HG02973 (cell line): Measurements from ENCODE around the gene RPTOR.
A peak's percentile ranks its signal among the peaks of the same experiment; 100 is the strongest.

Source experiments
- ATAC-seq: cut with Tn5 transposase; IDR thresholded peaks from one replicate; pipeline ENCODE4 v1.9.1; 2021; ENCODE audit warnings: moderate library complexity; ENCODE audit not compliant: unreplicated experiment

RPTOR gene

DNA sequence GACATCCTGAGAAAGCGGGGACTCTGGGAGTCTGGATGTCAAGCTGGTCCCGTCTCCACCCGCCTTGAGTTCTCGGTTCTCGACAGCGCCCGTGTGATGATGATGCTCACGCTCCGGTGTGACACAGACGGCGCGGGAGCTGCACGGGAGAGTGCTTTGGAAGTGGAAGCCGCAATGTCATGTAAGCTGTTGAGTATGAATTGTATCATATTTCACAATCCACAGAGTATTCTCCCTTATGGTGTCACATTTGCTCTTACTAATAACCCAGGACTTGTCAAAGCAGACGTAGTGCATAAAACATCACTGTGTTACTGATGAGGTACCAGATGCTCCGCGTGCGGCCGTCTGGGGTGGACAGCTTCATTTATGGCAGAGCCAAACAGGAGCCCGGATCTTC is 229.5 kb downstream of the RPTOR start:
- ATAC-seq = no peak

DNA sequence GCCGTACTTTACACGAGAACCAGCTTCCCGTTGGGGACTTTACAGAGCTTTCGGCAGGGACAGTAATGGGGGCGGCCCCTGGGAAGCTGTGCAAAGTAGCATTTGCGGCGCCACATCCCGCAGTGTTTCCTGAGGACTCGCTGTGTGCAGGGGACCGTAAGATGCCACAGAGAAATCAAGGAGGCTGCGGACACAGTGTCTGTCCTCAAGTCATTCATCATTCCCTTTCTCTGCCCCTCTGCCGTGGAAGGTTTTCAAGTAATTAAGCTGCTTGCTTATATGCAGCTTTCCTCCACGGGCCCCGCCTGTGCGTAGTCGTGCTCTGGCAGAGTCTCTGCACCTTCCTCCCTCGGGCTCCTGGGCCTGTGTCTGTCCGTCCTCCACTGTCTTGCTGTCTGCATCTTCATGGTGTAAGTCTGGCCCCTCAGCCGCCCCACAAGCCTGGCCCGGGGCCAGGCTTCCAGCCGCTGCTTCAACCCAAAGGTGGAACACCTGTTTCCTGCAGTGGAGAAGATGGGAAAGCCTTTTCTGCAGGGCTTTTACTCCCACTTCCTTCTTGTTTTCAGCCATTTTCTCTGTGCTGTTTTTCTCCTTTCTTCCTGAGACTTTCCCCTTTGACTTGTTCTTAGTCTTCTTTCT is 230.1 kb downstream of the RPTOR start:
- no peak for ATAC-seq

DNA sequence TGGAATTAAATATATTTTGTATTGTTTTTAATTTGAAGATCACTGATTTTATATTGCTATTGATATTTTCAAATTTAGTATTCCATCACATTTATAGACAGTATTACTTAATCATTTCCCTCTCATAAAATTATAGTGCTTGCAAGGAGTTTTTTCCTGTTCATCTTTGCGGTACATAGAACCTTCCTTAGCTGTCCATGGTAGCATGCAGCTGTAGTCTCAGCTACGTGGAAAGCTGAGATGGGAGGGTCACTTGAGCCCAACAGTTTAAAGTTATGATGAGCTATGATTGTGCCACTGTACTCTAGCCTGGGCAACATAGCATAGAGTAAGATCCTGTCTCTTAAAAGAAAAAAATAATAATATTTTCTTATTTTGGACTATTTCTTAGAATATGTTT is 231.2 kb downstream of the RPTOR start:
- no peak for ATAC-seq

DNA sequence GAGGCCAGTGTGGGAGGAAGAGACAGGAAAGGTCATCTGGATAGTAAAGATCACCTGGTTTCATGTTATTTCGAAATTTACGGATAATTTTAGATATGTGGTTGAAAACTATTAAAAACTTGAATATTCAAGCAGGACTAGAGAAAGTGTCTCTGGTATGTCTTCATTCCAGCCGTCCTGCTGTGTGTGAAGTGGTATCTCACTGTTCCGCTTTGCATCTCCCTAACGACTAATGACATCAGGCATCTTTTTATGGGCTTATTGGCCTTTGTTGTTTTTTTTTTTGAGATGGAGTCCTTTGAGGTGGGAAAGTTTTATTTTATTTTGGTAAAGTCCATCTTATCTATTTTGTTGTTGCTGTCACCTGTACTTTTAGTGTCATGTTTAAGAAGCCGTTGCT is 232.6 kb downstream of the RPTOR start:
- no peak for ATAC-seq

DNA sequence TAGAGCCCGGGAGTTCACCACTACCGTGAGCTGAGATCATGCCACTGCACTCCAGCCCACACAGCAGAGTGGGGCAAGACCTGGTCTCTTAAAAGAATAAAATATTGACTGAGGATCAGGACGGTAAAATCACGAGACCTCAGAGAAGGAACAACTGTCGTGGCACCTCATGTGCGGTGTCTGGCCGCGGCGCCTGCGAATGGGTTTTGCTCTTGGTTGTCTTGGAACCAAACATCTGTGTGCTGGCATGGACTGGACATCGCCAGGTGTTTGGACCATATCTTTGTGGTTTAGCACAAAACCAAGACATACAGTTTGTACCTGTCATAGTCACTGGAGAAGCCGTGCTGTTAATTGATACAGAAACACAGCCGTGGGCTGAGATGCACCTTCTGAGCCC is 234.1 kb downstream of the RPTOR start:
- no peak for ATAC-seq

DNA sequence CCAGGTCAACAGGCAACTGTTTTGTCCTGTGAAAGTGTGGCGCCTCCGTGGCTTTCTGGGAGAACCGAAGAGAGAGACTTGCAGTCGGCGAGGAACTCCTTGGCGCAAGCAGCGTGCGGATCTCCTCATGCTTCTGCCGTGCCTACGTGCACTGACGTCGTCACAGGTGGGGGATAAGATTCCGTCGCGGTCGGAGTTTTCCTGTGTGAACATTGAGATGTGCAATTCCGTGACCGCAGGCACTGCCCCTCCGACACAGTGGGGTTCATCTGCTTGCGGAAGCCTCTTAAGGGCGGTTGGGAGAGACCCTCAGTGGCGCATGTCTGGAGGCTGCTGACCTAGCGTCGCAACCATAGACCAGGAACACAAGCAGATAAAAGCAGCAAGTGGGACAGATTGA is 234.7 kb downstream of the RPTOR start:
- no peak for ATAC-seq

DNA sequence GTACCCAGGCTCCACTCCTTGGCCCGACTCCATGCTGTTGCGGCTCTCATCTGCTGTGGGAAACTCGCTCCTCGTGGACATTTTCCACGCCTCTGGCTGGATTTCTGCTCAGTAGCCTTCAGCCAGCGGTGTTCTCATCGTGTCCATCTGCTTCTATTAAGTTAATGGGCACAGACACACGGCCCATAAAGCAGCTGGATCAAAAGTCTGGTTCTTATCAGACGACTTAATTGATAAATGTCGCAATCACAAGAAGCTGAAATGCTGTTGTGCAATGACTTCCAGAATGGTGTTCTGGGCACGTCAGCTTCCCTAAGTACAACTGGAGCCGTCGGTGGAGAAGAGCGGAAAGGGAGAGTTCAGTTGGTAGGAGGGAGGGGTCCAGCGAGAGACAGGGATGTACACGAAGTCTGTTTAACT is 235.3 kb downstream of the RPTOR start:
- ATAC-seq = no peak

DNA sequence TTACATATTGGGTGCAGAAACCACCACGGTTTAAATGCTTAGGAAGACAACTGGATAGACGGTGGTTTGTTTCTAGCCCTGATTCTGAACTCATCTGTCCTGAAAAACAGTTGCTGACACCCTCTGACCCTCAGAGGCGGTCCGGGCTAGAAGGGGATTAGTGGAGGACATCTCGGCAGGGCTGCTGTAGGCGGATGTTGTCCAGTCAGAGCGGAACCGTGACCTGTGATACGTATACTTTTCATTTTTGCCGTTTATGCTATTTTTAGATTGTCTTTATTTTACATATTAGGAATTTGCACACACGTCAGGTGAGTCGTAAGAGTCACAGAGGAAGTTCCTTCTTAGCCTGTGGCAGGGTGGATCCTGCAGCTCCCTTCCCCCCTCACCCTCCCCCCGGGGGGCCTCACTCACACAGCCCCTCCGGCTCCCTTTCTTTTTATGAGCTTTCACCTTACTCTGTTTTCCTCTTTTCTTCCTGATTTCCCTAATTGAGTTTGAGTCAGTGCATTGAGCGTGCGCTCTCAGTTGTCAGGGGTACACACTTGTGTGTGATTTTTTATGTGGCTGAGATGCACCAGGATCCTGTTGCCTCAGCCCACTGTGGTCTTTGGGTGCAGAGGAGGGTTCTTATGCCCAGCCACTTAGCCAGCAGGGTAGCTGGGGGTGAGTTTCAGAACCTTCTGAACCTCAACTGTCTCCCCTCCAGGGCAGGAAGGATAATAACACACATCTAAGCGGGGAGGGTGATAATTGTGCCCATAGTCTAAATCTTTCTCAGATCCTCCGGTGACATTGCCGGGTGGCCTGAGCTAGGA is 236.0 kb downstream of the RPTOR start:
- ATAC-seq = peak; percentile 51

DNA sequence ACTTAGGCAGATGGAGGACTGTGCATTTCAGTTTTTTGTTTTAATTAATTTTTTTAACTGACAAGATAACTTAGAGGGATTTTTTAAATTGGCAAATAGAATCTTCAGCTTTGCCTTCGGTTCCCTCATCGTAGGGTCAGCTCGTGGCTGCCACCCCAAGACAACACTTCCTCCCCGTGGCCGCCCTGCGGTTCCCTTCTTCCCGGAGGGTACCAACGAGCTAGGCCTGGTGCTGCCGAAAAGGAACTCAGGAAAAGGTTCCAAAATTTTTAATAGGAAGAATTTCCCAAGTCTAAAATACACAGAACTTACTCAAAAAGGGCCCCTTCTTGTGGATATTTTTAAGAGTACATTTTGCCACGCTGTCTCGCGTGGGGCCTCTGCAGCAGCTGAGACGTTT is 236.6 kb downstream of the RPTOR start:
- no peak for ATAC-seq

DNA sequence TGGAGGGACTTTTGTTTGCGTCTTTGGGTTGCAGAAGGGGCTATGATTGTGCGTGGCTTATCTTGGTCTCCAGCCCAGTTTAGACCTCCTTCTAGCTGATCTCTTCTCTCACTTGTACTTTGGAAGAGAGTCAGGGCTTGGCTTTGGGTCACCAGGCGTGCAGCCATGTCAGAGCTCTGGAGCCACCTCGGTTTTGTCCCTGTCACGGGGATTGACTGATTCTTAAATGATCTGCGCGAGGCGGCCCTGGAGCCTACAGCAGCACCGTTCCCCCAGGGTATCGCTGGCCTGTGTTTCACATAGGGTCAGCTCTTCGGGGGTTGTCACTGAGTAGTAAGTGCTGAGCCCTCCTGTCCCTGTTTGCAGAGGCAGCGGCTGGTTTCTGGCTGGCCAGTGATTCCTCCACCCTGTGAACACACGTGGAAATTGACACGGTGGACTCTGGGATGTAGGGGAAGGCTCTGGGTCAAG is 237.2 kb downstream of the RPTOR start:
- ATAC-seq = no peak

DNA sequence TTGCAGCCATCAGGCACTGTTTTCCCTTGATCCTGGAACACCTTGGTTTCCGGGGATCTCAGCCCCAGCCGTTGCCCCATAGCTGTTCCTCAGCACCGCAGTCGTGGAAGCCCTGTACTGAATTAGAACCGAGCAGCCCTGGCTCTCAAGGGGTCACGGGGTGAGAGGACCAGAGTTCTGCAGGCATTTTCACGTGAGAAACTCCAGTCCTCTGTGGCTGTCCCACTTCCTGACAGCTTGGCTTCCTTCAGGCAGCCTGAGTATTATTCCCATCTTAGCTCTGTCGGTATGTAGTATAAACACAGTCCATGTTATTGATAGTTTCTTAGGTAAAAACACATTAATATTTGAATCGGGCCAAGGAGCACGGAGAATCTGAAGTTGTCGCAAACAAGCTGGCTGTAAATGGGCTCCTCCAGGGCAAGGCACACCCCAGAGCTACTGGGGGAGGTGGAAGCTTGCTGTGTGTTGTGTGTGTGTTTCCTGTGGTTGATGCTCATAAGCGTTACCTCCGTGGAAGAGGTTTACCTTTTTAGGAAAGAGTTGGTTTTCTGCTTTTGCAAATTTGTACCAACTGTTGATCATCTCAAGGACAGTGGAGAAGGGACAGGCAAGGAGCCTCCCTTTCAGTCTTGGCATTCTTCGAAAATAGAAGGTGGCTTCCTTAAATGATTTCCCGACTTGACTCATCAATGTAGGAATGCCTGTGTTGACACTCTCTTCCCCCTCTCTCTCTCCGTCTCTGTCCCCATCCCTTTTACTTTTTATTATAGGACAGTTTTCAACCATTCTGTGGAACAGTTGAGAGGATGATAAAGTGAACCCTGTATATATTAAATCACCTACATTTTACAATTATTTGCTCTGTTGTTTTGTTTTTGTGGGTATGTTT is 238.1 kb downstream of the RPTOR start:
- no peak for ATAC-seq

DNA sequence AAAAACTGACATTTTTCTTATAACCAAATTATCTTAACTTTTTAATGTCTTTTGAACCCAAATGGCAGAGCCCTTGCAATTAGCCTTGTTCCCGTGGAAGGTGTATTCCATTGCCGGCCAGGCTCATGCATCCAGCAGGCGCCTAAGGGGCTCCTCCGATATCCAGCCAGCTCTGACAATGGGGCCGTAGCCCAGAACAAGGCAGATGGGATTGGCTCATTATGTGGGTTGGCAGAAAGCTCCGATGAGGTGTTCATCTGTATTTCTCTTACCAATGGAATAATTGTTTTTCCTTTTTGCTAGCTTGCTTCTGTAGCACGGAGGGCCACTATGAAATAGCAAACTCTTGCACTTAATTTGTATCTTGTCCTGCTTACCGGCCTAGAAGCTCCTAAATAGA is 238.8 kb downstream of the RPTOR start:
- no peak for ATAC-seq

DNA sequence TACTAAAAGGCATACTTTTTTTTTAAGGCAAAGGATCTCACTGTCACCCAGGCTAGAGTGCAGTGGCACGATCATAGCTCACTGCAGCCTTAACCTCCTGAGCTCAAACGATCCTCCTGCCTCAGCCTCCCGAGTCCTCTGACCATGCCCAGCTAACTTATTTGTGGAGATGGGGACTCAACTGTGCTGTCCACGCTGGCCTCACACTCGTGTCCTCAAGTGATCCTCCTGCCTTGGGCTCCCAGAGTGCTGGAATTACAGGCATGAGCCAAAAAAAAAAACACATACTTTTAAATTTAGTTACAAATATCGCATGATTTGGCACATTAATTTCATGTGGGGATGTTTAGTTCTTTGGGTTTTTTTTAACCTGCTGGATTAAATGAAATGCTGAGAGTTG is 239.3 kb downstream of the RPTOR start:
- ATAC-seq = no peak

DNA sequence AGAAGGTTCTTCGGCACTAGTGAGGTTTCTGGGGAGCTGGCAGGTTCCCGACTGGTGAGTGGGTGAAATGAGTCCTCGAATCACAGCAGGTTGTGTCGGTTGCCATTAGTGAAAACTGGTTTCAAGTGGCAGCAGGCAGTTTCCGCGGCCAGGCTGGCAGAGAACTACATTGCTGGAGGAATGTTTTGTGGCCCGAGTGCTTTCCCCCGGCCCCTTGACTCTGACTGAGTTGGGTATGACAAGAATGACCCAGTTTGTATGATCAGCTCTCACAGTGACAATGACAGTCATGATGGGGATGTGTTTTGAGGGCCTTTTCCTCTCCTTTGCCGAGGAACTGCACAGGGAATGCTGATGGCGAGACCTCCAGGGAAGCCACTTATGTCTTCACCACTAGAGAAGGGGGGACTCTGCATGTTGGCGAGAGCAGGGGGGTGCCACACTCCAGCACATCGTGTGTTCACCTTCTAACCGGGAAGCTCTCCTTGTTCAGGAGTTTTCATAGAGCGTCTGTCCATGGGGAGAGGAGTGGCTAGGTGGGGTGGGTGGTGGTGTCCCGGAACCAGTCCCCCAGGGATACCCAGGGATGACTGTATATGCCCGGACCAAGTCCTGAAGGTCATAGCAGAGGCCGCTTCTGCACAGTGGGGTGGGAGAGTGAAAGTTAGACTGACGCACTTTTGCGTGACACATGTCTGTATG is 241.0 kb downstream of the RPTOR start:
- no peak for ATAC-seq

DNA sequence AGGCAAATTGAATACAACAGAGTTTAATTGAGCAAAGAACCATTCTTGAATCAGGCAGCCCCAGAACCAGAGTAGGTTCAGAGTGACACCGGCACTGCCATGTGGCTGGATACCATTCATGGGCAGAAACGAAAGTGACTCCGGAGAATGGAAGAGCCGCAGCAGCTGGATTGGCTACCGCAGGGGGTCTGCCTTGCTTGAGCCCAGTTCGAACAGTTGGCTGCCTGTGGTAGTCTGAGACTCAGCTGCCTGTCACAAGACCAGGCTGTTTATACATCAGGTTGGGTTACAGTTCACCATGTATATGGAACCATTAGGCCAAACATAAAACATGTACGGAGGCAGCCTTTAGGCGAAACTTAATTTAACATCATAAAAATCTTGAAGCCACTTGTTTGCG is 241.8 kb downstream of the RPTOR start:
- ATAC-seq = no peak

DNA sequence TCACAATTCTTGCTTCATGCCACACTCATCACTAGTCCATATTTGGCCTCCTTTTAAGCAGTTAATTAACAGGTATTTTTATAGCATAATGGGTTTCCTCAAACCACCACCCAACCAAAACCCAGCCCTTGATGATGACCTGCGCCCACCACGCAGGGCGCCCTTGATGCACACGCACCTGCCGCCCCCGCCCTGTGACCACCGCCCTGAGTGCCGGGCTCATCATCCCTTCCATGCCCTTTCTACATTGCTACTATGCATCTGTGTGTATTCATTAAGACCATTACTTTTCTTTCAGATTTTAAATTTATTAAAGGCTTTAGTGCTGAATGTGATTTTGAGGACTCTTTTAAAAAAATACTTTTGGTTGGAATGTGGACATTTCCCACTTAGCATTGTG is 242.2 kb downstream of the RPTOR start:
- no peak for ATAC-seq

DNA sequence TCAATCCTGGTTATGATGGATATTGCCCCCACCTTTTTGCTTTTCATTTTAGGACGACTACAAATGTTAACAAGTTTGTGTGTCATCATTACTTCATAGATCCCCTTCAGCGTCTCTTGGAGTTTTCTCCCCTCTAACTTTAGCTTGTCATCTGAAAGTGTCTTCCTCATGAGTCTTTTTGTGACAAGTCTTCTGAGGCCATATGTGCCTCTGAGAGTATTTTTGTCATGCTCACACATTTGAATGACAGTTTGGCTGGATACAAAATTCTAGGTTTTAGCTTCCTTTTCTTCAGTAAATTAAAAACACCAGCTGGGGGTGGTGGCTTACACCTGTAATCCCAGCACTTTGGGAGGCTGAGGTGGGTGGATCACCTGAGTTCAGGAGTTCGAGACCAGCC is 243.2 kb downstream of the RPTOR start:
- ATAC-seq = no peak

DNA sequence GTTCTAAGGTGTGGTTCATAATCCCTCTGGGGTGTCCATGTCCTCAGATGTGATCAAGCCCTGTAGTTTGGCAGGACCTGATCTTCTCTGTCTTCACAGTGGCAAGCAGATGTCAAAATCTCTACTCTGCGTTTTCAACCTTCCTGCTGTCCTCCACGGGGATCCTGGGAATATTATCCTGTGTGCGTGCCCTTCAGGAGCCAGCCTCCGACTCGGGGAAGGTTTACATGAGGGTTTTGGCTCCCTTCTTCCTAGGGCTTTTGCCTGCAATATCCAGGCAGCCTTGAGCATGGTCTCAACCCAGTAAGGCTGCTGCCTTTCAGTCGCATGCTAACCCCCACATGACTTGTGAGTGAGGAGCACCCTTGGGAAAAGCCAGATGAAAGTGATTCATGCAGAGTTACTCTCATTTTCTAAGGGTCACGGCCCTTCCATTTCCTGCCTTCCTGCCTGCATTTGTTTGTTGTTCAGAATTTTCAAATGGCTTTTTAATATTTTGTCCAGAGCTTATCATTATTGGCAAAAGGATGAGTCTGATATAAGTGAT is 244.8 kb downstream of the RPTOR start:
- no peak for ATAC-seq

DNA sequence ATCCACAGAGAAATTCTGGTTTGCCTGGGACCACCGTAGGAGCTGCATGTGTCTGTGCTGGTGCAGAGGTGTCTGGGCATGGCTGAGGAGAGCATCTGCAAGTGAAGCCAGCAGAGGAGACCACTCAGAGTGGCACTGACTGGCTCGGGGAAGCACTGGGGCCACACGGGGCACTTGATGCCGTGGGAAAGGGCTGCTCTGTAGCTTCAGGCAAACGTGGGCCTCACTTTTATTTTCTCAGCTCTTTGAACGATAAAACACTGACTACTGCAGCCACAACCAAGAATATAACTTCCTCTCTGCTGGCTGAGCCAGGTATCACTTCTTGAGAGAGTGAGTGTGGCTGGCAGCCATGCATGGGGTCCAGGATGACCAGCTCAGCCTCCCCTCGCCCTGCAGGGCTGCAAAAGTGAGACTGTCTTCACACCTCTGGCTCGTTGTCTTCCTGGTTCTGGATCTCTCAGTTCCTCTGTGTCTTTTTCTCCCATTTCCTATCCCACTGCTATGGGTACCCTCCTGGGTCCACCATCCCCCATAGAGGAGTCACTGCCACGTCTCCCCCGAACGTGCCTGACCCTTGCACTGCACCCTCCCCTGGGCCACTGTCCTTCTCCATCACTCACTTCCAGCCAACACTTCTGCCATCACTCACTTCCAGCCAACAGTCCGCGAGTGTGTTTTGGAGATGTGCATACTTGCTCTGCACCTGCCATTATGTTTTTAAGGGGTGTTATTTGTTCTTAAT is 245.6 kb downstream of the RPTOR start:
- ATAC-seq = peak; percentile 58
